HepG2 (cell line): Measurements from ENCODE around the gene SOX9. TPM values are rescaled to one million over a fixed set of nuclear protein-coding genes. Genes with fewer than 3 reads are reported as not detected.

Experiments
- IRF2 ChIP-seq: IDR thresholded peaks from 2 replicates; pipeline ENCODE4 v1.6.1; 2018; ENCODE audit warnings: missing genetic modification reagents, missing compliant biosample characterization
- JUN ChIP-seq: sonication (generic); formaldehyde crosslinking; IDR thresholded peaks from 2 replicates; pipeline ENCODE4 v1.4.0; 2020; ENCODE audit warnings: mild to moderate bottlenecking, missing genetic modification reagents
- ZNF331 ChIP-seq: sonication (generic); formaldehyde crosslinking; IDR thresholded peaks from 2 replicates; pipeline ENCODE4 v1.4.0; 2020; ENCODE audit warnings: missing genetic modification reagents
- ZNF768 ChIP-seq: sonication (generic); formaldehyde crosslinking; IDR thresholded peaks from 2 replicates; pipeline ENCODE4 v1.4.0; 2020; ENCODE audit warnings: missing genetic modification reagents
- ZSCAN9 ChIP-seq: IDR thresholded peaks from 2 replicates; pipeline ENCODE4 v1.6.1; 2016; ENCODE audit warnings: borderline replicate concordance
- polyA plus RNA-seq, 8 experiments: library from polyadenylated mRNA; depleted of rRNA in 3 of 8; stranded (reverse) in 7 of 8; unstranded in 1 of 8; fragments of >200 nt; fragmentation: Illumina TruSeq in 4 of 8; extraction: Trizol in 4 of 8; gene quantifications; 2 replicates each; pipeline versions ENCODE4 v1.2.1 to v1.2.3, GENCODE V29; 2011 to 2016; ENCODE audit warnings: low read depth in 4 of 8, missing spikeins in 1 of 8, mixed read lengths in 1 of 8; ENCODE audit not compliant: insufficient read depth in 1 of 8
- total RNA-seq, 5 experiments: library from RNA; depleted of rRNA; stranded (reverse); fragments of >200 nt; fragmentation: Illumina TruSeq; extraction: Trizol; gene quantifications; 2 replicates each; pipeline ENCODE4 v1.2.3, GENCODE V29; 2016; ENCODE audit warnings: low read depth in 1 of 5
- TF ChIP-seq, protein P1 (sequence below): sonication (generic); formaldehyde crosslinking; IDR thresholded peaks from 2 replicates; pipeline ENCODE4 v1.4.0; 2020; ENCODE audit warnings: mild to moderate bottlenecking, missing genetic modification reagents
- TF ChIP-seq, protein P2 (sequence below): sonication (generic); formaldehyde crosslinking; IDR thresholded peaks from 2 replicates; pipeline ENCODE4 v1.4.0; 2020; ENCODE audit warnings: missing genetic modification reagents
- TF ChIP-seq, protein P3 (sequence below), 2 experiments: IDR thresholded peaks; 2 replicates each; pipeline ENCODE4 v1.6.1; 2011 to 2012; ENCODE audit warnings: low read length in 2 of 2, borderline replicate concordance in 1 of 2, low read depth in 1 of 2, mild to moderate bottlenecking in 1 of 2, moderate library complexity in 1 of 2
- TF ChIP-seq, protein P4 (sequence below): IDR thresholded peaks from 2 replicates; pipeline ENCODE4 v1.6.1; 2016
- TF ChIP-seq, protein P5 (sequence below): sonication (generic); formaldehyde crosslinking; IDR thresholded peaks from 2 replicates; pipeline ENCODE4 v1.9.0; 2021; ENCODE audit warnings: missing genetic modification reagents, borderline replicate concordance
- TF ChIP-seq, protein P6 (sequence below): sonication (generic); formaldehyde crosslinking; IDR thresholded peaks from 2 replicates; pipeline ENCODE4 v1.5.0; 2020; ENCODE audit warnings: missing genetic modification reagents
- TF ChIP-seq, protein P7 (sequence below): IDR thresholded peaks from 2 replicates; pipeline ENCODE4 v1.6.1; 2016; ENCODE audit warnings: missing compliant biosample characterization, missing genetic modification reagents, borderline replicate concordance

The SOX9 gene
- total and polyA plus RNA-seq, 2 of the 13 experiments (the other 11 are each of a cell fraction or from before 2014, with no cell fraction given): 16.1 to 27.6 TPM

DNA sequence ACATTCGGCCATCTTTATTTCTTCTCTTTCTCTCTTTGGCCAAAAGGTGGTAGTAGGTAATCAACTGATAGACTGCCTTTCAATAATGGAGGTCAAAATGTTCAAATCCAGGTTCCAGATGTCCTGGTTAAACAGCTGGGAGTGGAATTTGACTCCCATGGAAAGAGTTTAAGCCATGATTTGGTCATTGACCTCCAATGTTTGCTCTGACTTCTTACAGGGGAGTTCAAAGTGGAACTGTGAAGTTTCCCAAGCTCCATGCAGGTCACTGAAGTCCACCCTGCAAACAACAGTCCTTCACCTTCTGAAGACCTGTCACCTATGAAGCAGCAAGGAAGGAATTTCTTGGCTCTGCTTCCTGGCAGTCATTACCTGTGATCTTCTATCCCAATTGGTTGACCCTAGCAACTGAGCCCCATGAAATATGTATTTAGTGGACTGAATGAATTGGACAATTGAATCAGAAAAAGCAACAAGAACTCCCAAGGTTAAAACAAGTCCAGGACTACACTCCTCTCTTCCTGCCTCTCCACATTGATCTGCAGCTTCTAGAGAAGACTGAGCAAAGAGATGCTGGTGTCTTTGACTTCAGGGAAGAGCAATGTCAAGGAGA, 28.0 kb upstream of the SOX9 start (continued):
- TF ChIP-seq, protein P1, sequence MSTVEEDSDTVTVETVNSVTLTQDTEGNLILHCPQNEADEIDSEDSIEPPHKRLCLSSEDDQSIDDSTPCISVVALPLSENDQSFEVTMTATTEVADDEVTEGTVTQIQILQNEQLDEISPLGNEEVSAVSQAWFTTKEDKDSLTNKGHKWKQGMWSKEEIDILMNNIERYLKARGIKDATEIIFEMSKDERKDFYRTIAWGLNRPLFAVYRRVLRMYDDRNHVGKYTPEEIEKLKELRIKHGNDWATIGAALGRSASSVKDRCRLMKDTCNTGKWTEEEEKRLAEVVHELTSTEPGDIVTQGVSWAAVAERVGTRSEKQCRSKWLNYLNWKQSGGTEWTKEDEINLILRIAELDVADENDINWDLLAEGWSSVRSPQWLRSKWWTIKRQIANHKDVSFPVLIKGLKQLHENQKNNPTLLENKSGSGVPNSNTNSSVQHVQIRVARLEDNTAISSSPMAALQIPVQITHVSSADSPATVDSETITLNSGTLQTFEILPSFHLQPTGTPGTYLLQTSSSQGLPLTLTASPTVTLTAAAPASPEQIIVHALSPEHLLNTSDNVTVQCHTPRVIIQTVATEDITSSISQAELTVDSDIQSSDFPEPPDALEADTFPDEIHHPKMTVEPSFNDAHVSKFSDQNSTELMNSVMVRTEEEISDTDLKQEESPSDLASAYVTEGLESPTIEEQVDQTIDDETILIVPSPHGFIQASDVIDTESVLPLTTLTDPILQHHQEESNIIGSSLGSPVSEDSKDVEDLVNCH (CRISPR knock-in tag): no peak
- TF ChIP-seq, protein P2, sequence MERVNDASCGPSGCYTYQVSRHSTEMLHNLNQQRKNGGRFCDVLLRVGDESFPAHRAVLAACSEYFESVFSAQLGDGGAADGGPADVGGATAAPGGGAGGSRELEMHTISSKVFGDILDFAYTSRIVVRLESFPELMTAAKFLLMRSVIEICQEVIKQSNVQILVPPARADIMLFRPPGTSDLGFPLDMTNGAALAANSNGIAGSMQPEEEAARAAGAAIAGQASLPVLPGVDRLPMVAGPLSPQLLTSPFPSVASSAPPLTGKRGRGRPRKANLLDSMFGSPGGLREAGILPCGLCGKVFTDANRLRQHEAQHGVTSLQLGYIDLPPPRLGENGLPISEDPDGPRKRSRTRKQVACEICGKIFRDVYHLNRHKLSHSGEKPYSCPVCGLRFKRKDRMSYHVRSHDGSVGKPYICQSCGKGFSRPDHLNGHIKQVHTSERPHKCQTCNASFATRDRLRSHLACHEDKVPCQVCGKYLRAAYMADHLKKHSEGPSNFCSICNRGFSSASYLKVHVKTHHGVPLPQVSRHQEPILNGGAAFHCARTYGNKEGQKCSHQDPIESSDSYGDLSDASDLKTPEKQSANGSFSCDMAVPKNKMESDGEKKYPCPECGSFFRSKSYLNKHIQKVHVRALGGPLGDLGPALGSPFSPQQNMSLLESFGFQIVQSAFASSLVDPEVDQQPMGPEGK (CRISPR knock-in tag): peak; percentile 80
- TF ChIP-seq ZNF768 (CRISPR knock-in tag): no peak
- TF ChIP-seq IRF2 (CRISPR knock-in tag): peak; percentile 79
- TF ChIP-seq, protein P3, sequence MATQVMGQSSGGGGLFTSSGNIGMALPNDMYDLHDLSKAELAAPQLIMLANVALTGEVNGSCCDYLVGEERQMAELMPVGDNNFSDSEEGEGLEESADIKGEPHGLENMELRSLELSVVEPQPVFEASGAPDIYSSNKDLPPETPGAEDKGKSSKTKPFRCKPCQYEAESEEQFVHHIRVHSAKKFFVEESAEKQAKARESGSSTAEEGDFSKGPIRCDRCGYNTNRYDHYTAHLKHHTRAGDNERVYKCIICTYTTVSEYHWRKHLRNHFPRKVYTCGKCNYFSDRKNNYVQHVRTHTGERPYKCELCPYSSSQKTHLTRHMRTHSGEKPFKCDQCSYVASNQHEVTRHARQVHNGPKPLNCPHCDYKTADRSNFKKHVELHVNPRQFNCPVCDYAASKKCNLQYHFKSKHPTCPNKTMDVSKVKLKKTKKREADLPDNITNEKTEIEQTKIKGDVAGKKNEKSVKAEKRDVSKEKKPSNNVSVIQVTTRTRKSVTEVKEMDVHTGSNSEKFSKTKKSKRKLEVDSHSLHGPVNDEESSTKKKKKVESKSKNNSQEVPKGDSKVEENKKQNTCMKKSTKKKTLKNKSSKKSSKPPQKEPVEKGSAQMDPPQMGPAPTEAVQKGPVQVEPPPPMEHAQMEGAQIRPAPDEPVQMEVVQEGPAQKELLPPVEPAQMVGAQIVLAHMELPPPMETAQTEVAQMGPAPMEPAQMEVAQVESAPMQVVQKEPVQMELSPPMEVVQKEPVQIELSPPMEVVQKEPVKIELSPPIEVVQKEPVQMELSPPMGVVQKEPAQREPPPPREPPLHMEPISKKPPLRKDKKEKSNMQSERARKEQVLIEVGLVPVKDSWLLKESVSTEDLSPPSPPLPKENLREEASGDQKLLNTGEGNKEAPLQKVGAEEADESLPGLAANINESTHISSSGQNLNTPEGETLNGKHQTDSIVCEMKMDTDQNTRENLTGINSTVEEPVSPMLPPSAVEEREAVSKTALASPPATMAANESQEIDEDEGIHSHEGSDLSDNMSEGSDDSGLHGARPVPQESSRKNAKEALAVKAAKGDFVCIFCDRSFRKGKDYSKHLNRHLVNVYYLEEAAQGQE (IDR thresholded peaks at IDR 0.05; ENCODE audit: borderline replicate concordance in 1 of 2, low read depth in 1 of 2, low read length in 2 of 2): peak in 1 of 2 experiments; percentile 74; a peak in 2 of 4 replicates
- TF ChIP-seq, protein P4, sequence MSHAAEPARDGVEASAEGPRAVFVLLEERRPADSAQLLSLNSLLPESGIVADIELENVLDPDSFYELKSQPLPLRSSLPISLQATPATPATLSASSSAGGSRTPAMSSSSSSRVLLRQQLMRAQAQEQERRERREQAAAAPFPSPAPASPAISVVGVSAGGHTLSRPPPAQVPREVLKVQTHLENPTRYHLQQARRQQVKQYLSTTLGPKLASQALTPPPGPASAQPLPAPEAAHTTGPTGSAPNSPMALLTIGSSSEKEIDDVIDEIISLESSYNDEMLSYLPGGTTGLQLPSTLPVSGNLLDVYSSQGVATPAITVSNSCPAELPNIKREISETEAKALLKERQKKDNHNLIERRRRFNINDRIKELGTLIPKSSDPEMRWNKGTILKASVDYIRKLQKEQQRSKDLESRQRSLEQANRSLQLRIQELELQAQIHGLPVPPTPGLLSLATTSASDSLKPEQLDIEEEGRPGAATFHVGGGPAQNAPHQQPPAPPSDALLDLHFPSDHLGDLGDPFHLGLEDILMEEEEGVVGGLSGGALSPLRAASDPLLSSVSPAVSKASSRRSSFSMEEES (CRISPR knock-in tag): no peak
- peak; percentile 95 for TF ChIP-seq ZSCAN9
- TF ChIP-seq, protein P5, sequence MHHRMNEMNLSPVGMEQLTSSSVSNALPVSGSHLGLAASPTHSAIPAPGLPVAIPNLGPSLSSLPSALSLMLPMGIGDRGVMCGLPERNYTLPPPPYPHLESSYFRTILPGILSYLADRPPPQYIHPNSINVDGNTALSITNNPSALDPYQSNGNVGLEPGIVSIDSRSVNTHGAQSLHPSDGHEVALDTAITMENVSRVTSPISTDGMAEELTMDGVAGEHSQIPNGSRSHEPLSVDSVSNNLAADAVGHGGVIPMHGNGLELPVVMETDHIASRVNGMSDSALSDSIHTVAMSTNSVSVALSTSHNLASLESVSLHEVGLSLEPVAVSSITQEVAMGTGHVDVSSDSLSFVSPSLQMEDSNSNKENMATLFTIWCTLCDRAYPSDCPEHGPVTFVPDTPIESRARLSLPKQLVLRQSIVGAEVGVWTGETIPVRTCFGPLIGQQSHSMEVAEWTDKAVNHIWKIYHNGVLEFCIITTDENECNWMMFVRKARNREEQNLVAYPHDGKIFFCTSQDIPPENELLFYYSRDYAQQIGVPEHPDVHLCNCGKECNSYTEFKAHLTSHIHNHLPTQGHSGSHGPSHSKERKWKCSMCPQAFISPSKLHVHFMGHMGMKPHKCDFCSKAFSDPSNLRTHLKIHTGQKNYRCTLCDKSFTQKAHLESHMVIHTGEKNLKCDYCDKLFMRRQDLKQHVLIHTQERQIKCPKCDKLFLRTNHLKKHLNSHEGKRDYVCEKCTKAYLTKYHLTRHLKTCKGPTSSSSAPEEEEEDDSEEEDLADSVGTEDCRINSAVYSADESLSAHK (CRISPR knock-in tag): no peak
- TF ChIP-seq, protein P6, sequence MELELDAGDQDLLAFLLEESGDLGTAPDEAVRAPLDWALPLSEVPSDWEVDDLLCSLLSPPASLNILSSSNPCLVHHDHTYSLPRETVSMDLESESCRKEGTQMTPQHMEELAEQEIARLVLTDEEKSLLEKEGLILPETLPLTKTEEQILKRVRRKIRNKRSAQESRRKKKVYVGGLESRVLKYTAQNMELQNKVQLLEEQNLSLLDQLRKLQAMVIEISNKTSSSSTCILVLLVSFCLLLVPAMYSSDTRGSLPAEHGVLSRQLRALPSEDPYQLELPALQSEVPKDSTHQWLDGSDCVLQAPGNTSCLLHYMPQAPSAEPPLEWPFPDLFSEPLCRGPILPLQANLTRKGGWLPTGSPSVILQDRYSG: no peak
- TF ChIP-seq, protein P7, sequence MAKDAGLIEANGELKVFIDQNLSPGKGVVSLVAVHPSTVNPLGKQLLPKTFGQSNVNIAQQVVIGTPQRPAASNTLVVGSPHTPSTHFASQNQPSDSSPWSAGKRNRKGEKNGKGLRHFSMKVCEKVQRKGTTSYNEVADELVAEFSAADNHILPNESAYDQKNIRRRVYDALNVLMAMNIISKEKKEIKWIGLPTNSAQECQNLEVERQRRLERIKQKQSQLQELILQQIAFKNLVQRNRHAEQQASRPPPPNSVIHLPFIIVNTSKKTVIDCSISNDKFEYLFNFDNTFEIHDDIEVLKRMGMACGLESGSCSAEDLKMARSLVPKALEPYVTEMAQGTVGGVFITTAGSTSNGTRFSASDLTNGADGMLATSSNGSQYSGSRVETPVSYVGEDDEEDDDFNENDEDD: no peak; the same call in 1 of the 2 replicates
- TF ChIP-seq ZNF331 (CRISPR knock-in tag): peak; percentile 94
- peak; percentile 73; the same call in 1 of the 2 replicates for TF ChIP-seq JUN
